ENCODE data around the gene SHISA3.

- TF ChIP-seq CTCF (conservative IDR thresholded peaks at IDR 0.05) (no peak), ZFX (IDR thresholded peaks at IDR 0.05) (no peak)
These were observed 4.9 kb upstream of the SHISA3 start for GRCh38 chr4:42392436-42392835.

All from C4-2B (cell line).